HEK293 (cell line): Measurements from ENCODE around the gene CASS4.

Experiments used
- CTCF ChIA-PET: fragments of 350-600 bp; formaldehyde crosslinking; extraction: SDS; loops from one replicate; lab custom pipeline; 2021; ENCODE audit warnings: antibody characterized with exemption; lab: Yijun Ruan, JAX
- POLR2A ChIA-PET: fragments of 300-600 bp; formaldehyde crosslinking; extraction: SDS; loops from one replicate; lab custom pipeline; 2020; ENCODE audit warnings: antibody characterized with exemption, inconsistent platforms; lab: Yijun Ruan, JAX
- H3K27ac ChIP-seq: fragments of 200-500 bp; sonication (Bioruptor generic); 2 replicates; pipeline ENCODE4 v1.5.1; 2014; ENCODE audit warnings: low read depth, low read length, control low read depth, inconsistent platforms; ENCODE audit errors: extremely low read depth
- H3K36me3 ChIP-seq, 2 experiments: fragments of 200-500 bp in 1 of 2; sonication (Bioruptor generic) in 1 of 2; 1 replicate in 1 of 2; 2 replicates in 1 of 2; pipeline ENCODE4 v1.5.1; 2014 to 2017; ENCODE audit warnings: inconsistent platforms in 2 of 2, low read length in 2 of 2; ENCODE audit not compliant: control insufficient read depth in 2 of 2, insufficient read depth in 1 of 2
- H3K4me1 ChIP-seq: fragments of 200-500 bp; sonication (Bioruptor generic); 2 replicates; pipeline ENCODE4 v1.5.1; 2014; ENCODE audit warnings: mild to moderate bottlenecking, low read length, inconsistent platforms; ENCODE audit not compliant: control insufficient read depth, insufficient read depth
- H3K4me3 ChIP-seq: 2 replicates; pipeline ENCODE4 v1.5.1; 2011; ENCODE audit warnings: low read depth, mild to moderate bottlenecking, control low read depth, low read length, moderate library complexity
- H3K9me3 ChIP-seq: fragments of 200-500 bp; sonication (Bioruptor generic); 2 replicates; pipeline ENCODE4 v1.5.1; 2014; ENCODE audit warnings: low read depth, low read length, inconsistent platforms; ENCODE audit not compliant: control insufficient read depth, insufficient read depth
- EGR2 ChIP-seq: fragments of 450-650 bp; formaldehyde crosslinking; IDR thresholded peaks from 2 replicates; pipeline ENCODE4 v1.5.1; 2016; ENCODE audit warnings: low read depth, missing biosample characterization, missing genetic modification characterization
- FEZF1 ChIP-seq: fragments of 450-650 bp; formaldehyde crosslinking; IDR thresholded peaks from 2 replicates; pipeline ENCODE4 v1.5.1; 2016; ENCODE audit warnings: missing biosample characterization, missing genetic modification characterization
- IKZF3 ChIP-seq: fragments of 450-650 bp; IDR thresholded peaks from 2 replicates; pipeline ENCODE4 v1.5.0; 2018; ENCODE audit warnings: missing biosample characterization, mild to moderate bottlenecking, missing genetic modification characterization, moderate library complexity
- MZF1 ChIP-seq: fragments of 450-650 bp; formaldehyde crosslinking; IDR thresholded peaks from 2 replicates; pipeline ENCODE4 v1.5.1; 2017; ENCODE audit warnings: missing biosample characterization, missing genetic modification characterization, borderline replicate concordance
- OVOL3 ChIP-seq: fragments of 450-650 bp; formaldehyde crosslinking; IDR thresholded peaks from 2 replicates; pipeline ENCODE4 v1.5.1; 2016; ENCODE audit warnings: missing biosample characterization, missing genetic modification characterization
- WT1 ChIP-seq: fragments of 450-650 bp; formaldehyde crosslinking; IDR thresholded peaks from 2 replicates; pipeline ENCODE4 v1.5.1; 2016; ENCODE audit warnings: missing biosample characterization, missing genetic modification characterization
- ZBTB48 ChIP-seq: fragments of 450-650 bp; formaldehyde crosslinking; IDR thresholded peaks from 2 replicates; pipeline ENCODE4 v1.5.1; 2016; ENCODE audit warnings: missing biosample characterization, missing genetic modification characterization
- ZFHX2 ChIP-seq: fragments of 450-650 bp; formaldehyde crosslinking; conservative IDR thresholded peaks from 2 replicates; pipeline ENCODE4 v1.5.1; 2016; ENCODE audit warnings: missing biosample characterization, missing genetic modification characterization
- ZFP37 ChIP-seq: fragments of 450-650 bp; formaldehyde crosslinking; IDR thresholded peaks from 2 replicates; pipeline ENCODE4 v1.5.1; 2016; ENCODE audit warnings: missing biosample characterization, missing genetic modification characterization
- ZNF146 ChIP-seq: fragments of 450-650 bp; formaldehyde crosslinking; IDR thresholded peaks from 2 replicates; pipeline ENCODE4 v1.5.1; 2016; ENCODE audit warnings: missing biosample characterization, missing genetic modification characterization
- ZNF221 ChIP-seq: fragments of 450-650 bp; formaldehyde crosslinking; IDR thresholded peaks from 2 replicates; pipeline ENCODE4 v1.5.1; 2017; ENCODE audit warnings: missing biosample characterization, missing genetic modification characterization, borderline replicate concordance
- ZNF239 ChIP-seq: fragments of 450-650 bp; formaldehyde crosslinking; IDR thresholded peaks from 2 replicates; pipeline ENCODE4 v1.5.1; 2016; ENCODE audit warnings: missing biosample characterization, missing genetic modification characterization
- ZNF274 ChIP-seq, 2 experiments: fragments of 200-500 bp in 1 of 2; fragments of 450-650 bp in 1 of 2; sonication (Bioruptor generic) in 1 of 2; formaldehyde crosslinking in 1 of 2; IDR thresholded peaks; 2 replicates each; pipeline versions ENCODE4 v1.5.1 to v1.6.1; 2014 to 2016; ENCODE audit warnings: borderline replicate concordance in 1 of 2, inconsistent platforms in 1 of 2, low read length in 1 of 2, missing biosample characterization in 1 of 2, missing genetic modification characterization in 1 of 2
- ZNF366 ChIP-seq: fragments of 450-650 bp; formaldehyde crosslinking; conservative IDR thresholded peaks from 2 replicates; pipeline ENCODE4 v1.5.1; 2016; ENCODE audit warnings: missing biosample characterization, missing genetic modification characterization
- ZNF394 ChIP-seq: fragments of 450-650 bp; formaldehyde crosslinking; IDR thresholded peaks from 2 replicates; pipeline ENCODE4 v1.5.1; 2016; ENCODE audit warnings: missing biosample characterization, missing genetic modification characterization, mild to moderate bottlenecking, moderate library complexity, borderline replicate concordance
- ZNF488 ChIP-seq: fragments of 450-650 bp; formaldehyde crosslinking; IDR thresholded peaks from 2 replicates; pipeline ENCODE4 v1.5.1; 2016; ENCODE audit warnings: missing biosample characterization, missing genetic modification characterization
- ZNF623 ChIP-seq: fragments of 450-650 bp; formaldehyde crosslinking; IDR thresholded peaks from 2 replicates; pipeline ENCODE4 v1.5.1; 2016; ENCODE audit warnings: missing biosample characterization, missing genetic modification characterization
- ZNF747 ChIP-seq: fragments of 450-650 bp; formaldehyde crosslinking; IDR thresholded peaks from 2 replicates; pipeline ENCODE4 v1.5.1; 2016; ENCODE audit warnings: missing biosample characterization, missing genetic modification characterization
- ZNF843 ChIP-seq: fragments of 450-650 bp; formaldehyde crosslinking; IDR thresholded peaks from 2 replicates; pipeline ENCODE4 v1.5.1; 2016; ENCODE audit warnings: missing biosample characterization, missing genetic modification characterization
- ZSCAN16 ChIP-seq: fragments of 450-650 bp; formaldehyde crosslinking; IDR thresholded peaks from 2 replicates; pipeline ENCODE4 v1.5.1; 2016; ENCODE audit warnings: missing biosample characterization, missing genetic modification characterization
- TF ChIP-seq, protein P1 (sequence below): fragments of 450-650 bp; formaldehyde crosslinking; IDR thresholded peaks from 2 replicates; pipeline ENCODE4 v1.5.1; 2016; ENCODE audit warnings: missing biosample characterization, missing genetic modification characterization
- TF ChIP-seq, protein P2 (sequence below): fragments of 450-650 bp; formaldehyde crosslinking; IDR thresholded peaks from 2 replicates; pipeline ENCODE4 v1.5.1; 2017; ENCODE audit warnings: missing biosample characterization, missing genetic modification characterization
- TF ChIP-seq, protein P3 (sequence below): fragments of 450-650 bp; formaldehyde crosslinking; IDR thresholded peaks from 2 replicates; pipeline ENCODE4 v1.5.1; 2017; ENCODE audit warnings: missing biosample characterization, missing genetic modification characterization

CASS4 gene

DNA sequence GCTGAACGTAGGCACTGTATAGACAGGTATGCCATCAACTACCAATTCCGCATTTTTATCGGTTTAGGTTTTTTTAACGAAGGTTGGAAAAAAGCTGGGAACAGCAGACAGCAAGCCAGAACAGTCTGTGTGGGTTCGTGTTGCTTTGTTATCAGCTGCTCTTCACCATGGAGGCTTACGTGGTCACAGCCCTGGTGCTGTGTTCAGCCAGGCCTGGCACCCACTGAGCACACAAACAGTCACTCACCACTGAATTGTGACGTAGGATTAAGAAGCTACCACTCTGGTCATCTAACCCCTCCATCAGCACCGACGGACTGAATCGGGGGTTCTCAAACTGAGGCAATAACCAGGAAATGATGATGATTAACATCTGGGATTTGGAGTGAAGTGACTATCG, 40.1 kb upstream of the CASS4 start (continued):
- TF ChIP-seq ZNF221 (tag by site-specific recombination) (no peak), MZF1 (tag by site-specific recombination) (no peak), ZNF488 (tag by site-specific recombination) (no peak), ZNF146 (tag by site-specific recombination) (no peak), ZNF843 (tag by site-specific recombination) (no peak), ZNF623 (tag by site-specific recombination) (no peak)

DNA sequence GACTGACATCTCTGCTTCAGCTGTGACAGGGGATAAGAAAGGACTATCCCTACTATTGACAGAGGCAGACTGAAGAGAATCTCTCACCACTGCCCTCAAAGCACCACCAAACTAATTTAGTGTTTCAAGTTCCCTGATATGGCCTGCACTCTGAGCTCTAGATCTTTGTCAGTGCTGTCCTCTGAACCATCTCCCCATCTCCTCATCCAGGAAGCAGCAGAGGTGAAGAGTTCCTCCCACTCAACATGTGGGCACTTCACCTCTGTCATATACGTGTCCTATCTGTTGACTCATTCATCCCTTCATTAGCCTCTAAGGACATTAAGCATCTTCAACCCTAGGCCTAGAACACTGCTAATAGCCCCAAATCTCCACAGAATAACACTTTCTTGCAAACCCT, 39.2 kb upstream of the CASS4 start:
- Histone ChIP-seq H3K4me1 (no peaks in the 10 kb centered on the region), H3K4me3 (no peak overlapping the region), H3K9me3 (no peaks in the 10 kb centered on the region), H3K27ac (no peak overlapping the region), H3K36me3 (peaks cover 54 to 95% of the 10 kb centered on the region in 2 experiments)
- TF ChIP-seq WT1 (no peak), ZNF747 (no peak), ZNF394 (tag by site-specific recombination) (no peak), ZFHX2 (tag by site-specific recombination) (0 out of 2 replicates have a peak, but pooled peaks have one; percentile 10), ZBTB48 (tag by site-specific recombination) (no peak), ZNF274 (IDR thresholded peaks at IDR 0.05; ENCODE audit: low read length) (no peak), ZNF274 (tag by site-specific recombination; IDR thresholded peaks at IDR 0.05; ENCODE audit: borderline replicate concordance) (no peak), FEZF1 (no peak), OVOL3 (tag by site-specific recombination) (no peak), ZSCAN16 (no peak), ZNF239 (tag by site-specific recombination) (peak; percentile 77; the same call in 1 of the 2 replicates), ZFP37 (tag by site-specific recombination) (no peak)
- TF ChIP-seq, protein P1, sequence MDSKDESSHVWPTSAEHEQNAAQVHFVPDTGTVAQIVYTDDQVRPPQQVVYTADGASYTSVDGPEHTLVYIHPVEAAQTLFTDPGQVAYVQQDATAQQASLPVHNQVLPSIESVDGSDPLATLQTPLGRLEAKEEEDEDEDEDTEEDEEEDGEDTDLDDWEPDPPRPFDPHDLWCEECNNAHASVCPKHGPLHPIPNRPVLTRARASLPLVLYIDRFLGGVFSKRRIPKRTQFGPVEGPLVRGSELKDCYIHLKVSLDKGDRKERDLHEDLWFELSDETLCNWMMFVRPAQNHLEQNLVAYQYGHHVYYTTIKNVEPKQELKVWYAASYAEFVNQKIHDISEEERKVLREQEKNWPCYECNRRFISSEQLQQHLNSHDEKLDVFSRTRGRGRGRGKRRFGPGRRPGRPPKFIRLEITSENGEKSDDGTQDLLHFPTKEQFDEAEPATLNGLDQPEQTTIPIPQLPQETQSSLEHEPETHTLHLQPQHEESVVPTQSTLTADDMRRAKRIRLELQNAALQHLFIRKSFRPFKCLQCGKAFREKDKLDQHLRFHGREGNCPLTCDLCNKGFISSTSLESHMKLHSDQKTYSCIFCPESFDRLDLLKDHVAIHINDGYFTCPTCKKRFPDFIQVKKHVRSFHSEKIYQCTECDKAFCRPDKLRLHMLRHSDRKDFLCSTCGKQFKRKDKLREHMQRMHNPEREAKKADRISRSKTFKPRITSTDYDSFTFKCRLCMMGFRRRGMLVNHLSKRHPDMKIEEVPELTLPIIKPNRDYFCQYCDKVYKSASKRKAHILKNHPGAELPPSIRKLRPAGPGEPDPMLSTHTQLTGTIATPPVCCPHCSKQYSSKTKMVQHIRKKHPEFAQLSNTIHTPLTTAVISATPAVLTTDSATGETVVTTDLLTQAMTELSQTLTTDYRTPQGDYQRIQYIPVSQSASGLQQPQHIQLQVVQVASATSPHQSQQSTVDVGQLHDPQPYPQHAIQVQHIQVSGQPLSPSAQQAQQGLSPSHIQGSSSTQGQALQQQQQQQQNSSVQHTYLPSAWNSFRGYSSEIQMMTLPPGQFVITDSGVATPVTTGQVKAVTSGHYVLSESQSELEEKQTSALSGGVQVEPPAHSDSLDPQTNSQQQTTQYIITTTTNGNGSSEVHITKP (tag by site-specific recombination), result no peak
- ChIA-PET CTCF (no interaction called here), POLR2A (interaction anchor here (0.7 to 1.1 kb wide), 2 partner anchors 14 to 19 kb away, joined by 4 to 7 read pairs; partner anchors contain the start of genes AURKA, CSTF1 and FAM210B)

DNA sequence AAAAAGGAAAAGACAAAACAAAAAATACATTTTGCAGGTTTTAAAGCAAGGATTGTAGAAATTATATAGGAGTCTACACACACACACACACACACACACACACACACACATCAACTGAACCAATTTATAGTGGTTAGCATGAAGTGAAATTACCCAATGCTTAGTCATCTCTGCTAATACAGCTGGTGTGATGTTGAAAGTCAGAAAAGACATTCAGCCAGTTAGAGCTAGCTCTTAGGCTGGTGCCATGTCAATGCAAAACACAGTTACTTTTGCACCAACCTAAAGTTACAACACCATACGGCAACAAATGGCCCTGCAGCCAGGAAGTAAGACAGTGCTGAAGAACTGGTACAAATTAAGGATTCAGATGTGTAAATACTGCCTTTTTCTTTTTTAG, 38.1 kb upstream of the CASS4 start:
- Histone ChIP-seq H3K36me3 (peaks cover 59 to 96% of the 10 kb centered on the region in 2 experiments), H3K9me3 (no peaks in the 10 kb centered on the region), H3K4me3 (no peak overlapping the region), H3K4me1 (no peaks in the 10 kb centered on the region), H3K27ac (no peak overlapping the region)
- ChIA-PET CTCF (interaction anchor here (0.7 to 1.0 kb wide), 3 partner anchors 11 to 167 kb away, joined by 3 to 13 read pairs (median 6); partner anchors contain the start of genes AURKA and CSTF1), POLR2A (no interaction called here)
- TF ChIP-seq IKZF3 (tag by site-specific recombination), result no peak
- TF ChIP-seq ZNF366, result 0 out of 2 replicates have a peak, but pooled peaks have one; percentile 23
- TF ChIP-seq, protein P2, sequence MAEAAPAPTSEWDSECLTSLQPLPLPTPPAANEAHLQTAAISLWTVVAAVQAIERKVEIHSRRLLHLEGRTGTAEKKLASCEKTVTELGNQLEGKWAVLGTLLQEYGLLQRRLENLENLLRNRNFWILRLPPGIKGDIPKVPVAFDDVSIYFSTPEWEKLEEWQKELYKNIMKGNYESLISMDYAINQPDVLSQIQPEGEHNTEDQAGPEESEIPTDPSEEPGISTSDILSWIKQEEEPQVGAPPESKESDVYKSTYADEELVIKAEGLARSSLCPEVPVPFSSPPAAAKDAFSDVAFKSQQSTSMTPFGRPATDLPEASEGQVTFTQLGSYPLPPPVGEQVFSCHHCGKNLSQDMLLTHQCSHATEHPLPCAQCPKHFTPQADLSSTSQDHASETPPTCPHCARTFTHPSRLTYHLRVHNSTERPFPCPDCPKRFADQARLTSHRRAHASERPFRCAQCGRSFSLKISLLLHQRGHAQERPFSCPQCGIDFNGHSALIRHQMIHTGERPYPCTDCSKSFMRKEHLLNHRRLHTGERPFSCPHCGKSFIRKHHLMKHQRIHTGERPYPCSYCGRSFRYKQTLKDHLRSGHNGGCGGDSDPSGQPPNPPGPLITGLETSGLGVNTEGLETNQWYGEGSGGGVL (tag by site-specific recombination), result peak; percentile 36; the same call in 1 of the 2 replicates
- TF ChIP-seq, protein P3, sequence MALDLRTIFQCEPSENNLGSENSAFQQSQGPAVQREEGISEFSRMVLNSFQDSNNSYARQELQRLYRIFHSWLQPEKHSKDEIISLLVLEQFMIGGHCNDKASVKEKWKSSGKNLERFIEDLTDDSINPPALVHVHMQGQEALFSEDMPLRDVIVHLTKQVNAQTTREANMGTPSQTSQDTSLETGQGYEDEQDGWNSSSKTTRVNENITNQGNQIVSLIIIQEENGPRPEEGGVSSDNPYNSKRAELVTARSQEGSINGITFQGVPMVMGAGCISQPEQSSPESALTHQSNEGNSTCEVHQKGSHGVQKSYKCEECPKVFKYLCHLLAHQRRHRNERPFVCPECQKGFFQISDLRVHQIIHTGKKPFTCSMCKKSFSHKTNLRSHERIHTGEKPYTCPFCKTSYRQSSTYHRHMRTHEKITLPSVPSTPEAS, result peak; percentile 37; the same call in 1 of the 2 replicates
- no peak for TF ChIP-seq EGR2 (tag by site-specific recombination)
